Suprapubic skin (tissue), 4 donors: ENCODE data around the gene PPP1R12B.
"Not testable (repeated sequence)": the region's sequence is repeated elsewhere in the genome, so short reads cannot be mapped to it uniquely, and the experiment has no call there.

ENCODE experiments used
- CTCF ChIP-seq, 2 donors: fragments of 200-600 bp in 1 of 2; fragments of 450-650 bp in 1 of 2; sonication (generic) in 1 of 2; IDR thresholded peaks; one replicate each; pipeline ENCODE4 v1.5.1; 2016 to 2019; ENCODE audit warnings: antibody characterized with exemption in 2 of 2, mild to moderate bottlenecking in 1 of 2, moderate library complexity in 1 of 2
- EP300 ChIP-seq: sonication (generic); formaldehyde crosslinking; IDR thresholded peaks from one replicate; pipeline ENCODE4 v1.6.1; 2017; ENCODE audit warnings: antibody characterized with exemption
- POLR2A ChIP-seq, 2 donors: fragments of 450-650 bp; IDR thresholded peaks; one replicate each; pipeline ENCODE4 v1.6.1; 2017; ENCODE audit warnings: antibody characterized with exemption in 2 of 2, mild to moderate bottlenecking in 2 of 2, moderate library complexity in 2 of 2
- POLR2AphosphoS5 ChIP-seq, 3 donors: sonication (generic); formaldehyde crosslinking; IDR thresholded peaks; one replicate each; pipeline ENCODE4 v1.6.1; 2017; ENCODE audit warnings: antibody characterized with exemption in 3 of 3

DNA sequence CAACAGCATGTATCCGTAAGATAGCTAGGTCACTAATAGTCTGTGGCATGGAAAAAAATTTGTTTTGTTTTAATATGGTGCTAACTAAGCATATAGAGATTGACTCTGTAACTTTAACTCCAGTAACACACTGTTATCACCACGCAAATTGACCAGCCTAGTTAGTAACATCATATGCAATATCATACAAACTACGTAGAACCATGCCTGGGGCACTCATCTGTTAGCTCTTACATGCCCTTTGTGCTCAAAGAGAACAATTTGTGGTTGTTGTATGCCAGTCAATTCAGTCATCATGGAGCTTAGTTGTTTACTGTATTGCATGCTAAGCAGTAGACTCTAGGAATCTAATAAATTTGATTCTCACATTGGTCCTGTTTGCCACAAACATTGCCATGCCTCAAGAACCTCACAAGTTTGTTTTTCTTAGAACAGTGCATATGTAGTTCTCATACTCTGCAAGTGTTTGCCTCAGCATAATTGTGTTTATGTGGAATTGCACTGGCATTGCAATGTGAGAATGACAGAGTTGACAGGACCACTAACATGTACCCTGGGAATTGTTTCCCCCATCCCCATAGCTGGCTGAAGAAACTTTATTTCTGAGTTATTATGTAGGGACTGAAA, 179.7 kb downstream of the PPP1R12B start:
- TF ChIP-seq CTCF (IDR thresholded peaks at IDR 0.05); POLR2A (IDR thresholded peaks at IDR 0.05); POLR2AphosphoS5 (IDR thresholded peaks at IDR 0.05); EP300: not testable (repeated sequence)
